Measurements from ENCODE around the gene CENPP.

GRCh38 chr9:92359394-92359995 is 33.7 kb downstream of the CENPP start:
- TF ChIP-seq POLR2AphosphoS5 (IDR thresholded peaks at IDR 0.05; ENCODE audit: borderline replicate concordance, low read depth, low read length) (no peak), EZH2 (IDR thresholded peaks at IDR 0.05) (no peak)

Measured in SK-N-MC (cell line).